Fibroblast of villous mesenchyme (primary cell): Measurements from ENCODE around the gene PPIF. TPM values are rescaled to one million over a fixed set of nuclear protein-coding genes. Genes with fewer than 3 reads are reported as not detected.

Source experiments
- DNase-seq: peaks from one replicate; pipeline ENCODE4 v3.0.0-alpha.2; 2010; ENCODE audit warnings: low read depth
- H3K4me3 ChIP-seq: 2 replicates; pipeline ENCODE4 v1.5.1; 2011; ENCODE audit warnings: low read depth, mild to moderate bottlenecking, low read length
- total RNA-seq: library from RNA; depleted of rRNA; stranded (reverse); fragments of >200 nt; gene quantifications from 2 replicates; pipeline ENCODE4 v1.2.3, GENCODE V29; 2012
- TF ChIP-seq, protein P1 (sequence below): IDR thresholded peaks from 2 replicates; pipeline ENCODE4 v1.5.1; 2012; ENCODE audit warnings: low read depth, mild to moderate bottlenecking, low read length; ENCODE audit not compliant: insufficient read depth

The PPIF gene
- total RNA-seq, 1 donor = 42.7 TPM

DNA sequence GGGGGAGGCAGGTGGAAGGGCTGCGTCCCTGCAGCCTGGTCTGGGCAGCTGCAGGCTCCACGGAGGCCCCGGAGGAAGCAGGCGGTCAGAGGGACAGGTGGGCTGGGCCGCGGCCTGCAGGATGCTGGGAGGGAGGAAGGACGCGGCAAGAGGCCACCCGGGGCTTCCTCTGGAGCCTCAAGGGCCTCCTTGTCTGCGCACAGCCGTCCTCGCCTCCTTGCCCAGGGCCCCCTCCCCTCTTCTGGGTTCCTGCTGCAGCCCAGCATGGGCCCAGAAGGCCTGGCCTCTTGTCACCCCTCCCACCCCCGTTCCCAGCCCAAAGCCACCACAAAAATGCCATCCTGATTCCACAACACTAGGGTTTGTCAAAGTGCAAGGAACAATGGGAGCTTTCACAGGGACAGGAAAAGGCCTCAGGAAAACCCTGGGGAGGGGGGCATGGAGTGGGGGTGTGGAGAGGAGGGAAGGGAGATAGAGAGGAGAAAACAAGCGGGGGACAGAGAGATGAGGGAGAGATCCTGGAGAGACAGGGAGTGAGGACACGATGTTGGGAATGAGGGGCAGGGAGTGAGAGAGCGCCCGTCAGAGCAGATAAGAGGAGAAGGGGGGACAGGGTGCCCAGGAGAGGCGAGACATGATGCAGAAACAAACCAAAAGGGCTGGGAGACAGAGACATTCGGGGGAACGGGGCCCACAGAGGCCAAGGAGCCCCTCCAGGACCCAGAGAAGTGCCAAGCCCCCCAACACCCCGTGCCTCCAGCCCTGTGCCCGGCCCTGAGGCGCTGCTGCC lies 56.4 kb downstream of the PPIF start:
- DNase-seq = peak; percentile 51
- TF ChIP-seq, protein P1, sequence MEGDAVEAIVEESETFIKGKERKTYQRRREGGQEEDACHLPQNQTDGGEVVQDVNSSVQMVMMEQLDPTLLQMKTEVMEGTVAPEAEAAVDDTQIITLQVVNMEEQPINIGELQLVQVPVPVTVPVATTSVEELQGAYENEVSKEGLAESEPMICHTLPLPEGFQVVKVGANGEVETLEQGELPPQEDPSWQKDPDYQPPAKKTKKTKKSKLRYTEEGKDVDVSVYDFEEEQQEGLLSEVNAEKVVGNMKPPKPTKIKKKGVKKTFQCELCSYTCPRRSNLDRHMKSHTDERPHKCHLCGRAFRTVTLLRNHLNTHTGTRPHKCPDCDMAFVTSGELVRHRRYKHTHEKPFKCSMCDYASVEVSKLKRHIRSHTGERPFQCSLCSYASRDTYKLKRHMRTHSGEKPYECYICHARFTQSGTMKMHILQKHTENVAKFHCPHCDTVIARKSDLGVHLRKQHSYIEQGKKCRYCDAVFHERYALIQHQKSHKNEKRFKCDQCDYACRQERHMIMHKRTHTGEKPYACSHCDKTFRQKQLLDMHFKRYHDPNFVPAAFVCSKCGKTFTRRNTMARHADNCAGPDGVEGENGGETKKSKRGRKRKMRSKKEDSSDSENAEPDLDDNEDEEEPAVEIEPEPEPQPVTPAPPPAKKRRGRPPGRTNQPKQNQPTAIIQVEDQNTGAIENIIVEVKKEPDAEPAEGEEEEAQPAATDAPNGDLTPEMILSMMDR = no peak
- H3K4me3 ChIP-seq = peak overlapping the region; percentile 21

DNA sequence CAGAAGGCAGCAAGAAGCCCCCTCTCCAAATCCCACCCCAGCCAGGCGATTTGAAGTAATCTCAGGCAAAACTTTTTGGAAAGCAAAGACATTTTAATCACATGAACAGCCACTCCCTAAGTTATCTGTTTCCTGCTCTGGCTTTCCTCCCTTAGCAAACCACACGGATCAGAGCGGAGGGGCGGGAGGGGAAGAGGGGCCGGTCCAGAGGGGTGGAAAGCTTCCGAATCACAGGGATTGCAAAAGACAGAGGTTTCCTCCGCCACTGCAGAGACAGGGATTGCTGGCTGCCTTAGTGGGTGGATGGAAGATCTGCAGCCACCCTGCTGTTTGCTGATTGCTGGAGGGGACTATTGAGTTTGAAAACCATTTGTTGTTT lies 57.0 kb downstream of the PPIF start:
- peak overlapping the region; percentile 21 for H3K4me3 ChIP-seq
- peak; percentile 97 for DNase-seq
- TF ChIP-seq, protein P1 = no peak

DNA sequence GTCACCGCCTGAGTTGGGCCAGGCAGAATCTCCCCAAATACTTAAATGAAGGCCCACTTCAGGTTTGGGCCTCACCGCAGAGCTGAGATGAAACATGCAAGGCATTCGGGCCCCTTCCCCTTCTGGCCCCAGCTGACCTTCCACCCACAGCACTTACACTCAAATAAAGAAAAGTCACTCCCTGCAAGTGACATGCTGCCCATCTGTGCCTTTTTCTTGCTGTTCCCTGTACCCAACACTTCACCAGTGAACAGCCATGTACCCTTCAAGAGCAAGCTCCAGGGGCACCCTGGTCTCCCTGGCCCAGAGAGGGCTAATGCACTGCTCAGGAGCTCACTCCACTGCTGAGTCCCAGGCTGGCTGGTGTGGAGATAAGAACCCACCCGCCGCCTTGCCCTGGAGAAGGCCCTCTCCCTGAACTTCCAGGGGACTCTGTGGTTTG lies 57.4 kb downstream of the PPIF start:
- TF ChIP-seq, protein P1 = no peak
- H3K4me3 ChIP-seq = no peak overlapping the region
- DNase-seq = no peak

Other genes with a start within 250 kb of the PPIF start
- 28.7 and 36.7 TPM in 2 replicates for gene ZCCHC24, start 98.2 kb downstream of the PPIF start, total RNA-seq
- gene EIF5AL1, start 165.1 kb downstream of the PPIF start, total RNA-seq = 0.64 and 0.86 TPM in 2 replicates
- not detected in 2 replicates for gene SFTPA2, start 212.9 kb downstream of the PPIF start, total RNA-seq